GM21619 (cell line): ENCODE results near the gene SLC51A.
"Not testable (repeated sequence)": the region's sequence is repeated elsewhere in the genome, so short reads cannot be mapped to it uniquely, and the experiment has no call there.

Experiments
- ATAC-seq: cut with Tn5 transposase; IDR thresholded peaks from one replicate; pipeline ENCODE4 v1.9.1; 2021; ENCODE audit not compliant: unreplicated experiment

The SLC51A gene

GRCh38 chr3:196193133-196193735 is 23.1 kb upstream of the SLC51A start:
- ATAC-seq = no peak

- ATAC-seq = no peak
These were observed 22.4 kb upstream of the SLC51A start for GRCh38 chr3:196193736-196194541.

DNA sequence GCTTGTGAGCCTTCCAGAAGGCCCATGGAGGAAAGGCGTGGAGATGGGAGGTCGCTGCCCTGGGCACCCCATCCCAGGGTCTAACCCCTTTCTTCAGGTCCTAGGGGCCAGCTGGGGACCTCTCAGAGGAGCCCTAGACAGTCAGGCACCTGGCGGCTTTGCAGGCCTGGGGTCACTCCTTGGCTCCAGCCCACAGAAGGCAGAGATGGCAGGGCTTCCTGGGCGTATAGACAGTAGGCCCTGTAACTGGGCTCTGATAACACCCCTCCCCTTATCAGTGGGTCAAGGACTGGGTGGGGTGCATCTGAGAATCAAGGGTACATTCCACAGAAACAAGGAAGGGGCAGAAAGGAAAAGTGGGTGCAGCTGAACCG is 21.8 kb upstream of the SLC51A start:
- ATAC-seq = no peak

GRCh38 chr3:196195664-196196265 is 20.6 kb upstream of the SLC51A start:
- ATAC-seq = no peak

DNA sequence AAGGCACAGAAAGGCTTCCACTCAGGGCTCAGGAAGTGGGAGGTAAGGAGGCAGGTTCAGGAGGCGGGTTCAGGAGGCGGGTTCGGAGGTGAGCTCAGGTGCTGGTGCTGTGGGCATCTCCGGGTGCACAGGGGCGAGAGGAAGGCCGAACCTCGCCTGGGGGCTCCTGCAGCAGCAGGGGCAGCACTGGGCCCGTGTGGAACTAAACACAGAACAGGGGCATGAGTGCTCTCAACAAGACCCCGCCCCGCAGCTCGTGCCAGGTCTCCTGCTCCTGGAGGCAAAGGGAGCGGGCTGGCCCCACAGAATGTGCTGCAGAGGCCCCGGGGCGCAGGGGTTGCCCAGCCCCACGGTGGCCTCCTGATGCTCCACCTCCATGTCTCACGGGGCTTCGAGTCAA is 18.8 kb upstream of the SLC51A start:
- no peak for ATAC-seq

DNA sequence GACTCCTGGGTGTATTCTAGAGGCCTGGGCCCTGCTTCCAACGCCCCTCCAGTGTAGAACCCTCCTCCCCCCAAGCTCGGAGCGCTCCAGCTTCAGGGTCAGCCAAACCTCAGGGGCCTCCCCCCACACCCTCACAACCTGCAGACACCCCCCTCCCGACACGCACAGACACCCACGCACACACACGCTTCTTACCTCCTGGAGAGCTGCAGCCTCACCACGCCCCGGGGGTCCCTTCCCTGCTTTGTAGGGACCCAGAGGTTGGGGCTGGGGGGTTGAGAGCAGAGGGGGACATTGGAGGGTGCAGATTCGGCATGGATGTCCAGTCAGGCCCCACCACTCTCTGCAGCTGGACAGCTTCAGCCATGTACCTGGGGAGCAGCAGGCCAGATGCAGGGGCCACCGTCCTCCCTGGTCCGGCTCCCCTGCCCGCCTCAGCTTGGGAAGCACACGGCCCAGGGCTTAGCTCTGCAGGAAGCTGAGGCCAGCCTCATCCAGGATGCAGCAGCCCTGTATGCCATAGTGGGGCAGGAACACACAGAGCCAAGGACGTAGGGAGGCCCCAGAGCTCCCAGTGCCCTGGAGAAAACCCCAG is 18.2 kb upstream of the SLC51A start:
- no peak for ATAC-seq

GRCh38 chr3:196198771-196199753 is 17.3 kb upstream of the SLC51A start:
- ATAC-seq = no peak

DNA sequence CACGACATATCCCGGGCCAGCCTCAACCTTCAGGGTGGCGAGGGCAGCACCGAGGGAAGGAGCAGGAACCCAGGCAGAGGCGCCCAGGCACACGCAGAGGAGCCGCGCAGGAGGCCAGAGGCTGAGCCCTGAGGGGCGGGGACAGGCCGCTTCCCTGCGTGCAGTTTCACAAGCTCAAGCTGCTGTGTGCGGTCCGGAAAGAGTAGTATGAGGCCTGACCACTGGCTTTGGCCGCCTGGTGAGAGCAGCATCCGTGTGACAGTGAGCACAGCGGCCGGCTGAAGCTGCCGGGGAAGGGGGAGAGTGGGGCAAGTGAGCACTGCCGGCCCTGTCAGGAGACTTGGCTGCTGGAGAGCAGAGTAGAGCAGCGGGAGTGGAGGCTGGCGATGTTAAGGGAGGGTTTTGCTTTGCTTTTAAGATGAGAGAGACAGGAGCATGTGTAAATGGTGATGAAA is 13.8 kb upstream of the SLC51A start:
- peak; percentile 66 for ATAC-seq

DNA sequence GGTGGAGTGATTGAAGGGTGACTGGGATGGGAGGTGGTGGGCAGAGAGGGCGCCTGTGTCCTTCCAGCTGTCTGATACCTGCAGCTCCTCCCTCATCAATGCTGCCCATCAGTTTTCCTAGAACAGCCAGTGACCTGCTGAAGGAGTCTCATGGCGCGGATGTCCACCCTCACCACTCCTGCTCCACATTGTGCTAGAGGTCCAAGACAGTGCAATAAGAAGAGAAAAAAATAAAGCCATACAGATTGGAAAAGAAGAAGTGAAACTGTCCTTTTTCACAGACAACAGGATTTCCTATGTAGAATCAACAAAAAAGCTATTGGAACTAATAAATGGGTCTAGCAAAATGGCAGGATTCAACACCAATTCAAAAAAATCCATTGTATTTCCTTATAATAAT is 12.5 kb upstream of the SLC51A start:
- ATAC-seq = no peak

GRCh38 chr3:196205442-196206205 is 10.7 kb upstream of the SLC51A start:
- ATAC-seq = not testable (repeated sequence)

GRCh38 chr3:196207159-196207832 is 9.0 kb upstream of the SLC51A start:
- no peak for ATAC-seq

GRCh38 chr3:196207833-196208607 is 8.3 kb upstream of the SLC51A start:
- no peak for ATAC-seq

- no peak for ATAC-seq
These were observed 7.2 kb upstream of the SLC51A start for GRCh38 chr3:196208942-196209695.

DNA sequence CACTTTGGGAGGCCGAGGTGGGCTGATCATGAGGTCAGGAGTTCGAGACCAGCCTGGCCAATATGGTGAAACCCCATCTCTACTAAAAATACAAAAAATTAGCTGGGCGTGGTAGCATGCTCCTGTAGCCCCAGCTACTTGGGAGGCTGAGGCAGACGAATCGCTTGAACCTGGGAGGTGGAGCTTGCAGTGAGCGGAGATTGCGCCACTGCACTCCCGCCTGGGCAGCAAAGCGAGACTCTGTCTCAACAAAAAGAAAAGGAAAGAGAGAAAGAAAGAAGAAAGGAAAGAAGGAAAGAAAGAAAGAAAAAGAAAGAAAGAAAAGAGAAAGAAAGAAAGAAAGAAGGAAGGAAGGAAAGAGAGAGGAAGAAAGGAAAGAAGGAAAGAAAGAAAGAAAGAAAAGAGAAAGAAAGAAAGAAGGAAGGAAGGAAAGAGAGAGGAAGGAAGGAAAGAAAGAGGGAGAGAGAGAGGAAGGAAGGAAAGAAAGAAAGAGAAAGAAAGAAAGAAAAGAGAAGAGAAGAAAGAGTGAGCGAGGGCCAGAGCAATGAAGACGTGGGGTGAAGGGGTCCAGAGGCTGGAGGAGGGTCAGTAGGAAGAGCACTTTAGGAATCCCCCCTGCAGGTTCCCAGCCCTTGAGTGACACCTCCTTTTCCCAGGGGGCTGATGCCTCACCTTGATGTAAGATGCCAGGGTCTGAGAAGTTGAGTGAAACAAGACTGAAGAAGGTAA is 6.2 kb upstream of the SLC51A start:
- ATAC-seq = not testable (repeated sequence)

DNA sequence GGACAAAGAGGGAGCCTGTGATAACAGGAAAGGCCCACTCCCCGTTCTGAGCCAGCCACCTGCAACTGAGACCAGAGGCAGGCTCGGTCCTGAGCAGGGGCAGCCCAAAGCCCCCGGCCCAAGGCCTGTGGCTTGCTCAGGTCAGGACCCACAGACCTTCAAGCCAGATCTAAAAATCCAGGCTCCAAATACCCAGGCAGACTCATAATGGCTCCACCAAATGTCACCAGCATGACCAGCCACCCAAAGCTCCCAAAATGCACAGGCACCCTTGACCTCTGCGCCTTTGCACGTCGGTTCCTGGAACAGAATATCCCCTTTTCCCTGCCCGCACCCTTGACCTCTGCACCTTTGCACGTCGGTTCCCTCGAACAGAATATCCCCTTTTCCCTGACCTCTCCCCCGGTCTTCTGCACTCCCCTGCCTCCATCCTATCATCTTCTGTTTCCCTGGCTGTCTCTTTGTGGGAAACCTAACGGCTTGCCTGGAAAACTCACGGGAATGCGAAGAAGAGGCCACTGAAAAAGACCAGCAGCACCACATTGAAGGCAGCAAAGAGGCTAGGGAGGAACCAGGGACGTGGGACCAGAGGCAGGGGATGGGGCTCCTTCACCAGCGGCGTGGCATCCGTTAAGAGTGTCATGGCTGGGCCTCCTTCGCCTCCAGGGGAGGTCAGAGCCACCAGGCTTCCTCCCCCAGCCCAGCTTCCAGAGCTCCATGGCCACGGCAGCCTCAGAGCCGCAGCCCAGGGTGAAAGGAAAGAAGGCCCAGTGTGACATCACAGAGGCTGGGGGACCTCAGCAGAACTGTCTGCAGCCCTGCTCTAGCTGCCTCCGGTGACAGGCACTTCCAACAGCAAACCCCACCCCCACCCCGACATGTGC is 5.4 kb upstream of the SLC51A start, which contains the start of gene ZDHHC19:
TSS of gene ZDHHC19 (minus strand) at position 728 of the 884 bp plus-strand sequence. CDS start at position 643, 85 bp downstream.
- ATAC-seq = no peak
